NB4 (cell line): ENCODE results near the gene CKLF.

Experiments
- DNase-seq: peaks from one replicate; pipeline ENCODE4 v3.0.0; 2010; ENCODE audit warnings: low read depth
- H3K4me3 ChIP-seq: one replicate; pipeline ENCODE4 v1.5.1; 2011; ENCODE audit warnings: mild to moderate bottlenecking, low read depth, low read length, moderate library complexity
- MYC ChIP-seq: IDR thresholded peaks from 2 replicates; pipeline ENCODE4 v1.6.1; 2011; ENCODE audit warnings: low read depth, low read length
- POLR2A ChIP-seq: IDR thresholded peaks from 2 replicates; pipeline ENCODE4 v1.6.1; 2011; ENCODE audit warnings: mild to moderate bottlenecking; ENCODE audit not compliant: insufficient read length; ENCODE audit errors: extremely low read depth
- TF ChIP-seq, protein P1 (sequence below): IDR thresholded peaks from 2 replicates; pipeline ENCODE4 v1.6.1; 2011; ENCODE audit warnings: low read depth, low read length
- TF ChIP-seq, protein P2 (sequence below): IDR thresholded peaks from one replicate; pipeline ENCODE4 v1.5.1; 2012; ENCODE audit warnings: low read depth, low read length

The CKLF gene

DNA sequence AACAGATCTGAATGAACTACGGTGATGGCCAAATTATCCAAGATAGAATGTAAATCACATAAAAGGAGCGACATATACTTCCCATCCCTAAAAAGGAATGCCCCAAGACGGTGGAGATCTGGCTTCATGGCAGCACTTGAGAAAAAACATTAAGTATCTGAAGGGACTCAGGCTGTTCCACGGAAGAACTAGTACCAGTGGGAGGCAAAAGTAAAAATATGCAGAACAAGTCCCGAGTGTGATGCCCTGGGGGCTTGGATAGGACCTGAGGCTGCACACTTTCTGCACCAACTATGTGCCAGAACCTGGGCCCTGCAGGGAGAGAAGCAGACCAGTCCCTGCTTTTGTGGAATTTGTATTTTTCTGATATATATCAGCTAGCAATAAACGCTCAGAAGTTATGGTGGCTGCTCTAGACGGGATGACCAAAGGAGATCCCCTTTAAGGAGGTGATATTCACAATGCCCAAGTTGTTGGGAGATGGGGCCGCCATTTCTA is 539 bp upstream of the CKLF start:
- DNase-seq = no peak
- no peak for TF ChIP-seq POLR2A
- TF ChIP-seq, protein P1, sequence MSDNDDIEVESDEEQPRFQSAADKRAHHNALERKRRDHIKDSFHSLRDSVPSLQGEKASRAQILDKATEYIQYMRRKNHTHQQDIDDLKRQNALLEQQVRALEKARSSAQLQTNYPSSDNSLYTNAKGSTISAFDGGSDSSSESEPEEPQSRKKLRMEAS = no peak
- TF ChIP-seq MYC = no peak
- TF ChIP-seq, protein P2, sequence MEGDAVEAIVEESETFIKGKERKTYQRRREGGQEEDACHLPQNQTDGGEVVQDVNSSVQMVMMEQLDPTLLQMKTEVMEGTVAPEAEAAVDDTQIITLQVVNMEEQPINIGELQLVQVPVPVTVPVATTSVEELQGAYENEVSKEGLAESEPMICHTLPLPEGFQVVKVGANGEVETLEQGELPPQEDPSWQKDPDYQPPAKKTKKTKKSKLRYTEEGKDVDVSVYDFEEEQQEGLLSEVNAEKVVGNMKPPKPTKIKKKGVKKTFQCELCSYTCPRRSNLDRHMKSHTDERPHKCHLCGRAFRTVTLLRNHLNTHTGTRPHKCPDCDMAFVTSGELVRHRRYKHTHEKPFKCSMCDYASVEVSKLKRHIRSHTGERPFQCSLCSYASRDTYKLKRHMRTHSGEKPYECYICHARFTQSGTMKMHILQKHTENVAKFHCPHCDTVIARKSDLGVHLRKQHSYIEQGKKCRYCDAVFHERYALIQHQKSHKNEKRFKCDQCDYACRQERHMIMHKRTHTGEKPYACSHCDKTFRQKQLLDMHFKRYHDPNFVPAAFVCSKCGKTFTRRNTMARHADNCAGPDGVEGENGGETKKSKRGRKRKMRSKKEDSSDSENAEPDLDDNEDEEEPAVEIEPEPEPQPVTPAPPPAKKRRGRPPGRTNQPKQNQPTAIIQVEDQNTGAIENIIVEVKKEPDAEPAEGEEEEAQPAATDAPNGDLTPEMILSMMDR = no peak
- H3K4me3 ChIP-seq = peak overlapping the region; percentile 83

- H3K4me3 ChIP-seq = peak overlapping the region; percentile 83
- DNase-seq = peak; percentile 22
- TF ChIP-seq, protein P2 = no peak
- TF ChIP-seq MYC (no peak), POLR2A (no peak)
- TF ChIP-seq, protein P1 = no peak
These were observed 847 bp downstream of the CKLF start for GRCh38 chr16:66553223-66553622.

DNA sequence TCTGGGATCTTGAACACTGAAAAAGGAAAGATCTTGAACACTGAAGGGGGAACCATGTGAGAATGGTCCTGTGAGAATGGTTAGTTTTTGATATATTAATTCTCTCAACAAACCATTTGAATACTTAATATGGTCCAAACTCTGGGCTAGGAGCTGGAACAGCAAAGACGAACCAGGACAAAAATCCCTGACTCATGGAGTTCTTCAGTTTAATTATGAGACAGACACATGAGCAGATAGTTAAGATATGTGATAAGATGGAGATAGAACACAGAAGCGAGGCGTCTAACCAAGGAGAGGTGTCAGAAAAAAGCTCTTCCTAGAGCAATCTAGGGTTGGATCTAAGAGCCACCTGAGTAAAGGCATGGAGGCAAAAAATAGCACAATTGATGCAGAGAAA is 1.6 kb downstream of the CKLF start:
- peak overlapping the region; percentile 83 for H3K4me3 ChIP-seq
- no peak for DNase-seq
- TF ChIP-seq, protein P1 = no peak
- no peak for TF ChIP-seq MYC
- TF ChIP-seq, protein P2 = no peak
- TF ChIP-seq POLR2A = no peak

- TF ChIP-seq, protein P2 = no peak
- TF ChIP-seq POLR2A (no peak), MYC (no peak)
- TF ChIP-seq, protein P1 = no peak
- no peak for DNase-seq
These were observed 2.1 kb downstream of the CKLF start for GRCh38 chr16:66554495-66554894.

DNA sequence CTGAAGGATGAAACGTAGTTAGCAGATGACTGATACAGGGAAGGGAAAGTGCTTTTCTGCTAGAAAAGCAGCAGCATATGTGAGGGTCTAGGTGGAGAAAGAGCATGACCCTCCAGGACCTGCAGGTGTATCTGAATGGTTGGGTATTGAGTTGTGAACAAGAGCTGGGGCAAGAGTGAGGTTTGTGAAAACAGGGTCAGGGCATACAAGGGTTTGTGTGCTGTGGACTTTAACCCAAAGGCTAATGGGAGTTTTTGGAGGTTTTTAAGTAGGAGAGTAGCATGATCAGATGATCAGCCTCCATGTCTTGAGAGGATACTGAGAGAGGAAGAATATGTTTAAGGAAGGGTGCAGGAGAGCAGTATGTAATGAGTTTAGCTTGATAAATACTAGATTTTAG is 7.7 kb downstream of the CKLF start:
- DNase-seq = no peak
- no peak overlapping the region for H3K4me3 ChIP-seq
- TF ChIP-seq, protein P1 = no peak
- no peak for TF ChIP-seq POLR2A
- no peak for TF ChIP-seq MYC
- TF ChIP-seq, protein P2 = no peak

More at GRCh38 chr16:66554495-66554894, 2.1 kb downstream of the CKLF start:
- H3K4me3 ChIP-seq = peak overlapping the region; percentile 83
